ENCODE results near the gene KAT7. TPM values are rescaled to one million over a fixed set of nuclear protein-coding genes. Genes with fewer than 3 reads are reported as not detected.

KAT7 gene
- polyA plus RNA-seq, 3 donors = 17.5 to 28.1 (median 18.1) TPM

- Histone ChIP-seq H2AFZ (ENCODE audit: insufficient read depth, low read depth, low read length, poor library complexity, severe bottlenecking) (peak overlapping the region; percentile 91), H3K79me2 (ENCODE audit: insufficient read depth, low read length) (no peaks in the 10 kb centered on the region), H3K9ac (ENCODE audit: insufficient read depth, low read length, poor library complexity, severe bottlenecking) (peak overlapping the region; percentile 72), H4K20me1 (ENCODE audit: insufficient read depth, low read length) (no peaks in the 10 kb centered on the region), H3K4me2 (replicated peaks; ENCODE audit: extremely low read depth, low read length, poor library complexity, severe bottlenecking) (peak overlapping the region; percentile 87), H3K27me3 (ENCODE audit: control insufficient read depth in 2 of 2, insufficient read depth in 2 of 2, low read length in 2 of 2) (peaks cover 0 to 3% of the 10 kb centered on the region in 2 donors), H3K36me3 (replicated peaks in 1 of 2; ENCODE audit: control insufficient read depth in 1 of 2, insufficient read depth in 2 of 2, low read length in 2 of 2) (peaks cover 4 to 10% of the 10 kb centered on the region in 2 donors), H3K27ac (ENCODE audit: low read depth in 1 of 2, low read length in 2 of 2) (peak overlapping the region; percentile 27 to 74), H3K4me1 (ENCODE audit: control insufficient read depth in 1 of 2, insufficient read depth in 2 of 2, low read length in 2 of 2) (peaks cover 18 to 22% of the 10 kb centered on the region in 2 donors), H3K4me3 (replicated peaks in 1 of 3; ENCODE audit: low read depth in 2 of 3, low read length in 3 of 3) (peak overlapping the region; percentile 45 to 95 (median 72)), H3K9me3 (replicated peaks in 1 of 2; ENCODE audit: control insufficient read depth in 1 of 2, insufficient read depth in 1 of 2, low read length in 2 of 2) (no peaks in the 10 kb centered on the region)
- WGBS (ENCODE audit: insufficient coverage) = 2% methylated on average over 46 of the region's 55 CpGs
- peaks cover 8 to 14% of the 10 kb centered on the region in 2 donors for H3K36me3 Mint-ChIP-seq
- peak overlapping the region; percentile 43 to 89 (median 83) for H3K27ac Mint-ChIP-seq
- peaks cover 13 to 28% (median 23%) of the 10 kb centered on the region in 3 donors for H3K27me3 Mint-ChIP-seq (ENCODE audit: low read depth in 3 of 3)
- H3K9me3 Mint-ChIP-seq = peaks cover 0 to 2% (median 0%) of the 10 kb centered on the region in 7 donors
- intact Hi-C loops (cut with micrococcal nuclease) = loop anchor here (2.0 to 10.0 kb wide), 2 partner anchors 277 to 283 kb away; partner anchors contain the start of gene NXPH3 (in 1 of the 2)
- peaks cover 22% of the 10 kb centered on the region for H3K4me1 Mint-ChIP-seq
- peak; percentile 46 to 55 (median 52) for DNase-seq
- H3K4me3 Mint-ChIP-seq = peak overlapping the region; percentile 94 to 95
- TF ChIP-seq CTCF (IDR thresholded peaks at IDR 0.05) = peak; percentile 90
Observed at GRCh38 chr17:49851387-49852291, 63.2 kb downstream of the KAT7 start.

GRCh38 chr17:49853470-49854015, 65.1 kb downstream of the KAT7 start:
- Histone ChIP-seq H3K4me3 (replicated peaks in 1 of 3; ENCODE audit: low read depth in 2 of 3, low read length in 3 of 3) (no peak overlapping the region), H3K9me3 (replicated peaks in 1 of 2; ENCODE audit: control insufficient read depth in 1 of 2, insufficient read depth in 1 of 2, low read length in 2 of 2) (no peaks in the 10 kb centered on the region), H4K20me1 (ENCODE audit: insufficient read depth, low read length) (no peaks in the 10 kb centered on the region), H3K27me3 (ENCODE audit: control insufficient read depth in 2 of 2, insufficient read depth in 2 of 2, low read length in 2 of 2) (peaks cover 0 to 3% of the 10 kb centered on the region in 2 donors), H3K79me2 (ENCODE audit: insufficient read depth, low read length) (no peaks in the 10 kb centered on the region), H3K36me3 (replicated peaks in 1 of 2; ENCODE audit: control insufficient read depth in 1 of 2, insufficient read depth in 2 of 2, low read length in 2 of 2) (no peaks in the 10 kb centered on the region), H3K27ac (ENCODE audit: low read depth in 1 of 2, low read length in 2 of 2) (no peak overlapping the region), H3K4me2 (replicated peaks; ENCODE audit: extremely low read depth, low read length, poor library complexity, severe bottlenecking) (no peak overlapping the region), H3K9ac (ENCODE audit: insufficient read depth, low read length, poor library complexity, severe bottlenecking) (no peak overlapping the region), H2AFZ (ENCODE audit: insufficient read depth, low read depth, low read length, poor library complexity, severe bottlenecking) (no peak overlapping the region), H3K4me1 (ENCODE audit: control insufficient read depth in 1 of 2, insufficient read depth in 2 of 2, low read length in 2 of 2) (peaks cover 18 to 24% of the 10 kb centered on the region in 2 donors)
- Mint-ChIP-seq H3K4me3 (no peak overlapping the region), H3K27me3 (ENCODE audit: low read depth in 3 of 3) (peaks cover 14 to 25% (median 19%) of the 10 kb centered on the region in 3 donors), H3K27ac (peak overlapping the region in 2 of 7 donors; percentile 31 to 37), H3K9me3 (peaks cover 0 to 2% (median 0%) of the 10 kb centered on the region in 7 donors), H3K36me3 (no peaks in the 10 kb centered on the region), H3K4me1 (peaks cover 26% of the 10 kb centered on the region)
- no peak for TF ChIP-seq CTCF (IDR thresholded peaks at IDR 0.05)
- DNase-seq = no peak
- intact Hi-C loops (cut with micrococcal nuclease) = loop anchor here in 1 of 2 donors (10.0 kb wide), 1 partner anchor 279 kb away; the partner anchor contains the start of gene NXPH3
- 100% methylated on average over 3 of the region's 10 CpGs for WGBS (ENCODE audit: insufficient coverage)

Measured in CD14-positive monocyte (primary cell).